Endothelial cell of umbilical vein (primary cell): ENCODE results near the gene BCO2. TPM values are rescaled to one million over a fixed set of nuclear protein-coding genes. Genes with fewer than 3 reads are reported as not detected.

Experiments
- BruUV-seq: library from RNA; stranded (reverse); fragments of 400-500 nt; replicated peaks from 2 replicates; lab custom pipeline; 2021; lab: Mats Ljungman, UMichigan
- CTCF ChIA-PET: fragments of 300-600, 350-600 bp; sonication (Branson Sonifier 250); formaldehyde crosslinking; loops from one replicate; lab custom pipeline; 2021; ENCODE audit warnings: antibody characterized with exemption, inconsistent platforms; lab: Charles Lee
- POLR2A ChIA-PET: fragments of 300-600, 350-600 bp; sonication (Branson Sonifier 250); formaldehyde crosslinking; loops from one replicate; lab custom pipeline; 2021; ENCODE audit warnings: antibody characterized with exemption, inconsistent platforms; lab: Charles Lee
- DNase-seq: peaks from one replicate; pipeline ENCODE4 v3.0.0-alpha.2; 2011; ENCODE audit warnings: low read depth, low spot score
- FAIRE-seq: peaks from 2 replicates; lab custom pipeline; 2011; peaks lifted over from hg19 to GRCh38; lab: Jason Lieb, UNC
- H2AFZ ChIP-seq: 2 replicates; pipeline ENCODE4 v1.6.0; 2012; ENCODE audit warnings: low read depth, low read length, control low read depth, inconsistent platforms
- H3K27ac ChIP-seq: 2 replicates; pipeline ENCODE4 v1.5.1; 2011; ENCODE audit warnings: low read depth, mild to moderate bottlenecking, control low read depth, low read length, moderate library complexity; ENCODE audit not compliant: insufficient read depth
- H3K27me3 ChIP-seq, 2 experiments: 2 replicates each; pipeline versions ENCODE4 v1.6.0 to v1.6.1; 2011; ENCODE audit warnings: low read length in 2 of 2, mixed read lengths in 1 of 2; ENCODE audit not compliant: control insufficient read depth in 2 of 2, insufficient read depth in 2 of 2
- H3K36me3 ChIP-seq, 2 experiments: 2 replicates in 1 of 2; 3 replicates in 1 of 2; pipeline ENCODE4 v1.5.1; 2011; ENCODE audit warnings: low read length in 2 of 2, mild to moderate bottlenecking in 1 of 2, moderate library complexity in 1 of 2; ENCODE audit not compliant: control insufficient read depth in 2 of 2, insufficient read depth in 2 of 2; ENCODE audit errors: extremely low read depth in 1 of 2
- H3K4me1 ChIP-seq: 3 replicates; pipeline ENCODE4 v1.5.1; 2011; ENCODE audit warnings: mild to moderate bottlenecking, low read length; ENCODE audit not compliant: control insufficient read depth, insufficient read depth; ENCODE audit errors: extremely low read depth
- H3K4me2 ChIP-seq: 2 replicates; pipeline ENCODE4 v1.6.1; 2011; ENCODE audit warnings: low read length, control low read depth, mixed read lengths; ENCODE audit not compliant: insufficient read depth
- H3K4me3 ChIP-seq, 3 experiments: fragments of 200-600 bp in 1 of 3; sonication (generic), shearing (Covaris generic) in 1 of 3; replicated peaks in 1 of 3; 2 replicates each; pipeline ENCODE4 v1.5.1; 2011 to 2016; ENCODE audit warnings: control low read depth in 3 of 3, low read length in 3 of 3, mild to moderate bottlenecking in 2 of 3, inconsistent platforms in 1 of 3, low read depth in 1 of 3, moderate library complexity in 1 of 3; ENCODE audit not compliant: insufficient read depth in 1 of 3
- H3K79me2 ChIP-seq: 2 replicates; pipeline ENCODE4 v1.6.0; 2012; ENCODE audit warnings: low read length, inconsistent platforms; ENCODE audit not compliant: control insufficient read depth, insufficient read depth
- H3K9ac ChIP-seq: replicated peaks from 2 replicates; pipeline ENCODE3; 2011; ENCODE audit warnings: low read length, control low read depth; ENCODE audit not compliant: insufficient read depth; ENCODE audit errors: extremely low read depth
- H3K9me1 ChIP-seq: replicated peaks from 3 replicates; pipeline ENCODE4 v1.6.0; 2011; ENCODE audit warnings: mild to moderate bottlenecking, low read length; ENCODE audit not compliant: control insufficient read depth, insufficient read depth; ENCODE audit errors: extremely low read depth
- H3K9me3 ChIP-seq: replicated peaks from 2 replicates; pipeline ENCODE4 v1.5.1; 2012; ENCODE audit warnings: low read length, inconsistent platforms; ENCODE audit not compliant: control insufficient read depth, insufficient read depth
- H4K20me1 ChIP-seq: replicated peaks from 2 replicates; pipeline ENCODE3; 2011; ENCODE audit warnings: mild to moderate bottlenecking, low read length; ENCODE audit not compliant: control insufficient read depth, insufficient read depth; ENCODE audit errors: extremely low read depth
- EZH2 ChIP-seq: IDR thresholded peaks from 2 replicates; pipeline ENCODE4 v1.6.1; 2012; ENCODE audit warnings: borderline replicate concordance, low read depth, mild to moderate bottlenecking, moderate library complexity, low read length, inconsistent platforms; ENCODE audit not compliant: severe bottlenecking
- FOS ChIP-seq: IDR thresholded peaks from 2 replicates; pipeline ENCODE4 v1.6.1; 2011; ENCODE audit warnings: mild to moderate bottlenecking, low read length, moderate library complexity, borderline replicate concordance; ENCODE audit not compliant: insufficient read depth
- GATA2 ChIP-seq: IDR thresholded peaks from 2 replicates; pipeline ENCODE4 v1.7.0; 2011; ENCODE audit warnings: low read depth, mild to moderate bottlenecking, moderate library complexity, mixed read lengths, low read length; ENCODE audit not compliant: insufficient read length, insufficient read depth
- JUN ChIP-seq: IDR thresholded peaks from 2 replicates; pipeline ENCODE4 v1.6.1; 2011; ENCODE audit warnings: borderline replicate concordance, low read depth; ENCODE audit not compliant: insufficient read length, insufficient read depth
- MYC ChIP-seq: IDR thresholded peaks from one replicate; pipeline ENCODE4 v1.6.1; 2011; ENCODE audit warnings: mild to moderate bottlenecking, low read depth, low read length
- POLR2A ChIP-seq: IDR thresholded peaks from 2 replicates; pipeline ENCODE4 v1.6.1; 2012; ENCODE audit warnings: low read depth, mild to moderate bottlenecking, control low read depth, low read length
- POLR2AphosphoS5 ChIP-seq: IDR thresholded peaks from 2 replicates; pipeline ENCODE4 v1.6.1; 2012; ENCODE audit warnings: low read depth, mild to moderate bottlenecking, control low read depth, low read length, moderate library complexity; ENCODE audit not compliant: insufficient read depth
- dilution Hi-C: fragments of 300-500 bp; cut with MboI; formaldehyde crosslinking; loops from one replicate; pipeline ENCODE4 v1.15.0; 2019; ENCODE audit warnings: low sequenced_read_pairs; ENCODE audit not compliant: extremely low pct_ligation_motif_present
- intact Hi-C: fragments of 100-400 bp; cut with micrococcal nuclease; formaldehyde crosslinking; loops from one replicate; pipeline ENCODE4 v1.10.0; 2022
- polyA plus RNA-seq, 4 experiments: library from polyadenylated mRNA; depleted of rRNA in 3 of 4; stranded (reverse) in 3 of 4; unstranded in 1 of 4; fragments of >200 nt; gene quantifications; 2 replicates each; pipeline versions ENCODE4 v1.2.1 to v1.2.3, GENCODE V29; 2011 to 2012; ENCODE audit warnings: missing spikeins in 1 of 4
- total RNA-seq: library from RNA; stranded (reverse); gene quantifications from 2 replicates; pipeline ENCODE4 v1.2.3, GENCODE V29; 2021
- TF ChIP-seq, protein P1 (sequence below): IDR thresholded peaks from 2 replicates; pipeline ENCODE4 v1.6.1; 2011; ENCODE audit not compliant: insufficient read depth, insufficient read length
- TF ChIP-seq, protein P2 (sequence below), 2 donors: IDR thresholded peaks; 1 replicate in 1 of 2; 2 replicates in 1 of 2; pipeline ENCODE4 v1.5.1; 2011; ENCODE audit warnings: low read length in 2 of 2, mild to moderate bottlenecking in 2 of 2, moderate library complexity in 2 of 2, control low read depth in 1 of 2, inconsistent platforms in 1 of 2, low read depth in 1 of 2; ENCODE audit not compliant: insufficient read depth in 1 of 2; ENCODE audit errors: extremely low read depth in 1 of 2

The BCO2 gene
- total and polyA plus RNA-seq, 2 donors (not counting 3 experiments of a cell fraction or from before 2014, with no cell fraction given) = 0.58 to 1.9 TPM

DNA sequence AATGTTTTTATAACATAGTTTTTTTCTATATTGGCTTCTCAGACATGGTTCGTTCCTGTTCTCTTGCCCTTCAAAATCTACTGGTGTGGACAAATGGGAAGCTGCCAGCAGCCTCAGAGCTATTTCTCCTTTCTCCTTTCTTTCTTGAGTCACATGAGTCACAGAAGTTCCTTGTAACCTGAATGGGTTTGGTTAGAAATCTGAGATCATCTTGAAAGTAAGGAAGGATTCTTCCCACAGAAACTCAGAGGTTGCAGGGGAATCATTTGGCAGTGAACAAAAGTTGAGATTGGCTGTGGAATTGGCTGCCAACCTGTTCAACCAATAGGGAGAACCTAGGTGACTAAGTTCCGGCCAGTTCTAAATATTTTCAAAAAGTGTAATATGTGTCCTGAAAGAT lies 72.9 kb downstream of the BCO2 start:
- Histone ChIP-seq H3K27me3 (no peaks in the 10 kb centered on the region), H3K9me1 (no peaks in the 10 kb centered on the region), H3K27ac (no peak overlapping the region), H3K4me2 (no peak overlapping the region), H3K79me2 (no peaks in the 10 kb centered on the region), H3K9ac (no peak overlapping the region), H2AFZ (no peak overlapping the region), H4K20me1 (no peaks in the 10 kb centered on the region), H3K9me3 (no peaks in the 10 kb centered on the region), H3K4me1 (no peaks in the 10 kb centered on the region), H3K4me3 (no peak overlapping the region), H3K36me3 (no peaks in the 10 kb centered on the region)
- no TSS peak for BruUV-seq
- ChIA-PET POLR2A (no interaction called here), CTCF (no interaction called here)
- TF ChIP-seq POLR2AphosphoS5 = no peak
- no peak for TF ChIP-seq GATA2
- no peak for TF ChIP-seq FOS
- no peak for TF ChIP-seq EZH2
- TF ChIP-seq JUN = no peak
- TF ChIP-seq, protein P1, sequence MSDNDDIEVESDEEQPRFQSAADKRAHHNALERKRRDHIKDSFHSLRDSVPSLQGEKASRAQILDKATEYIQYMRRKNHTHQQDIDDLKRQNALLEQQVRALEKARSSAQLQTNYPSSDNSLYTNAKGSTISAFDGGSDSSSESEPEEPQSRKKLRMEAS = no peak
- TF ChIP-seq, protein P2, sequence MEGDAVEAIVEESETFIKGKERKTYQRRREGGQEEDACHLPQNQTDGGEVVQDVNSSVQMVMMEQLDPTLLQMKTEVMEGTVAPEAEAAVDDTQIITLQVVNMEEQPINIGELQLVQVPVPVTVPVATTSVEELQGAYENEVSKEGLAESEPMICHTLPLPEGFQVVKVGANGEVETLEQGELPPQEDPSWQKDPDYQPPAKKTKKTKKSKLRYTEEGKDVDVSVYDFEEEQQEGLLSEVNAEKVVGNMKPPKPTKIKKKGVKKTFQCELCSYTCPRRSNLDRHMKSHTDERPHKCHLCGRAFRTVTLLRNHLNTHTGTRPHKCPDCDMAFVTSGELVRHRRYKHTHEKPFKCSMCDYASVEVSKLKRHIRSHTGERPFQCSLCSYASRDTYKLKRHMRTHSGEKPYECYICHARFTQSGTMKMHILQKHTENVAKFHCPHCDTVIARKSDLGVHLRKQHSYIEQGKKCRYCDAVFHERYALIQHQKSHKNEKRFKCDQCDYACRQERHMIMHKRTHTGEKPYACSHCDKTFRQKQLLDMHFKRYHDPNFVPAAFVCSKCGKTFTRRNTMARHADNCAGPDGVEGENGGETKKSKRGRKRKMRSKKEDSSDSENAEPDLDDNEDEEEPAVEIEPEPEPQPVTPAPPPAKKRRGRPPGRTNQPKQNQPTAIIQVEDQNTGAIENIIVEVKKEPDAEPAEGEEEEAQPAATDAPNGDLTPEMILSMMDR (IDR thresholded peaks at IDR 0.05; ENCODE audit: extremely low read depth in 1 of 2, insufficient read depth in 1 of 2, low read depth in 1 of 2, low read length in 2 of 2) = no peak
- no peak for TF ChIP-seq MYC
- TF ChIP-seq POLR2A = no peak
- dilution Hi-C loops (no loop called here), intact Hi-C loops (no loop called here)
- no peak for FAIRE-seq
- DNase-seq = no peak
